H1 (cell line): ENCODE measurements around the gene TPPP2. TPM values are rescaled to one million over a fixed set of nuclear protein-coding genes. Genes with fewer than 3 reads are reported as not detected.

Experiments
- CTCF ChIA-PET: fragments of 300-600 bp; sonication (Branson Sonifier 250); formaldehyde crosslinking; loops from one replicate; lab custom pipeline; 2021; ENCODE audit not compliant: partially characterized antibody; lab: Charles Lee
- POLR2A ChIA-PET: fragments of 300-600 bp; sonication (Branson Sonifier 250); formaldehyde crosslinking; loops from one replicate; lab custom pipeline; 2021; ENCODE audit warnings: inconsistent platforms; ENCODE audit not compliant: partially characterized antibody; lab: Charles Lee
- DNase-seq, 2 experiments: peaks; one replicate each; pipeline versions ENCODE4 v3.0.0 to v3.0.0-alpha.2; 2010 to 2022; ENCODE audit warnings: low spot score in 2 of 2, low read depth in 1 of 2, mixed read lengths in 1 of 2
- FAIRE-seq: peaks from 2 replicates; lab custom pipeline; 2011; peaks lifted over from hg19 to GRCh38; lab: Jason Lieb, UNC
- H2AFZ ChIP-seq: 2 replicates; pipeline ENCODE4 v1.8.1; 2012; ENCODE audit warnings: low read length, inconsistent platforms
- H2AK5ac ChIP-seq: 2 replicates; pipeline ENCODE4 v1.6.1; 2013; ENCODE audit warnings: low read depth, low read length
- H2BK120ac ChIP-seq: replicated peaks from 2 replicates; pipeline ENCODE3; 2013; ENCODE audit warnings: low read depth, low read length, inconsistent platforms
- H2BK12ac ChIP-seq: 2 replicates; pipeline ENCODE4 v1.6.1; 2013; ENCODE audit warnings: low read depth, low read length
- H2BK15ac ChIP-seq: 2 replicates; pipeline ENCODE4 v1.6.1; 2013; ENCODE audit warnings: low read length
- H2BK20ac ChIP-seq: 2 replicates; pipeline ENCODE4 v1.6.1; 2013; ENCODE audit warnings: low read length
- H2BK5ac ChIP-seq: 2 replicates; pipeline ENCODE4 v1.6.1; 2013; ENCODE audit warnings: low read depth, low read length
- H3K14ac ChIP-seq: 2 replicates; pipeline ENCODE4 v1.6.1; 2013; ENCODE audit warnings: inconsistent platforms; ENCODE audit not compliant: insufficient read length
- H3K18ac ChIP-seq: 2 replicates; pipeline ENCODE4 v1.6.1; 2013; ENCODE audit warnings: low read length; ENCODE audit errors: extremely low read depth
- H3K23ac ChIP-seq: 2 replicates; pipeline ENCODE4 v1.6.1; 2013; ENCODE audit warnings: inconsistent platforms; ENCODE audit not compliant: insufficient read length
- H3K23me2 ChIP-seq: 2 replicates; pipeline ENCODE4 v1.6.1; 2013; ENCODE audit warnings: low read depth, low read length
- H3K27ac ChIP-seq: 2 replicates; pipeline ENCODE4 v1.6.1; 2011; ENCODE audit warnings: low read depth, low read length, inconsistent platforms
- H3K27me3 ChIP-seq, 4 experiments: replicated peaks in 1 of 4; 1 replicate in 1 of 4; 2 replicates in 3 of 4; pipeline versions ENCODE4 v1.6.1 to v1.8.1; 2011 to 2013; ENCODE audit warnings: low read length in 3 of 4, mild to moderate bottlenecking in 3 of 4, inconsistent platforms in 2 of 4, mixed read lengths in 2 of 4, moderate library complexity in 1 of 4; ENCODE audit not compliant: control insufficient read depth in 3 of 4, insufficient read depth in 3 of 4; ENCODE audit errors: extremely low read depth in 1 of 4
- H3K36me3 ChIP-seq, 4 experiments: 2 replicates each; pipeline versions ENCODE4 v1.6.1 to v1.8.1; 2011 to 2013; ENCODE audit warnings: mild to moderate bottlenecking in 4 of 4, low read length in 3 of 4, moderate library complexity in 2 of 4, control low read depth in 1 of 4, inconsistent platforms in 1 of 4; ENCODE audit not compliant: insufficient read depth in 4 of 4, control insufficient read depth in 2 of 4
- H3K4ac ChIP-seq: replicated peaks from 2 replicates; pipeline ENCODE3; 2013; ENCODE audit warnings: low read length, low read depth, mixed read lengths, inconsistent platforms; ENCODE audit not compliant: insufficient read length
- H3K4me1 ChIP-seq, 4 experiments: replicated peaks in 1 of 4; 1 replicate in 1 of 4; 2 replicates in 3 of 4; pipeline versions ENCODE4 v1.6.1 to v1.8.1; 2011 to 2013; ENCODE audit warnings: low read length in 3 of 4, inconsistent platforms in 2 of 4, mixed read lengths in 1 of 4; ENCODE audit not compliant: insufficient read depth in 4 of 4, control insufficient read depth in 3 of 4
- H3K4me2 ChIP-seq, 2 experiments: 2 replicates each; pipeline versions ENCODE4 v1.6.1 to v1.8.1; 2011 to 2013; ENCODE audit warnings: low read depth in 2 of 2, low read length in 2 of 2, control low read depth in 1 of 2, inconsistent platforms in 1 of 2, mild to moderate bottlenecking in 1 of 2; ENCODE audit not compliant: insufficient read depth in 1 of 2
- H3K4me3 ChIP-seq, 4 experiments: fragments of 200-600, 300-600 bp in 1 of 4; sonication (generic), shearing (Covaris generic), sonication (Bioruptor Twin) in 1 of 4; 2 replicates each; pipeline versions ENCODE4 v1.5.1 to v1.8.1; 2011 to 2016; ENCODE audit warnings: low read length in 4 of 4, low read depth in 3 of 4, control low read depth in 2 of 4, inconsistent platforms in 2 of 4, mild to moderate bottlenecking in 2 of 4, mixed read lengths in 1 of 4, moderate library complexity in 1 of 4; ENCODE audit not compliant: insufficient read depth in 2 of 4; ENCODE audit errors: extremely low read depth in 1 of 4
- H3K56ac ChIP-seq: replicated peaks from 2 replicates; pipeline ENCODE3; 2013; ENCODE audit warnings: low read depth, mild to moderate bottlenecking, mixed read lengths, low read length, inconsistent platforms; ENCODE audit not compliant: insufficient read length
- H3K79me1 ChIP-seq: 2 replicates; pipeline ENCODE4 v1.6.1; 2013; ENCODE audit warnings: low read depth, low read length, control low read depth
- H3K79me2 ChIP-seq, 2 experiments: 2 replicates each; pipeline versions ENCODE4 v1.6.1 to v1.8.1; 2012 to 2013; ENCODE audit warnings: low read length in 2 of 2, mild to moderate bottlenecking in 2 of 2, inconsistent platforms in 1 of 2; ENCODE audit not compliant: insufficient read depth in 2 of 2, control insufficient read depth in 1 of 2
- H3K9ac ChIP-seq, 4 experiments: replicated peaks in 1 of 4; 1 replicate in 1 of 4; 2 replicates in 3 of 4; pipeline versions ENCODE4 v1.6.1 to v1.8.1; 2011 to 2013; ENCODE audit warnings: low read depth in 3 of 4, low read length in 3 of 4, control low read depth in 2 of 4, mild to moderate bottlenecking in 2 of 4, moderate library complexity in 2 of 4, inconsistent platforms in 1 of 4; ENCODE audit errors: extremely low read depth in 1 of 4
- H3K9me3 ChIP-seq, 2 experiments: 2 replicates each; pipeline versions ENCODE4 v1.6.1 to v1.8.1; 2012 to 2013; ENCODE audit warnings: mild to moderate bottlenecking in 2 of 2, moderate library complexity in 2 of 2, control low read depth in 1 of 2, inconsistent platforms in 1 of 2, low read depth in 1 of 2, low read length in 1 of 2, mixed read lengths in 1 of 2; ENCODE audit not compliant: insufficient read depth in 2 of 2
- H4K20me1 ChIP-seq, 2 experiments: replicated peaks in 1 of 2; 2 replicates each; pipeline versions ENCODE3 to v1.8.1; 2011 to 2013; ENCODE audit warnings: inconsistent platforms in 2 of 2, low read length in 2 of 2, mild to moderate bottlenecking in 1 of 2; ENCODE audit not compliant: insufficient read depth in 2 of 2, control insufficient read depth in 1 of 2
- H4K5ac ChIP-seq: 2 replicates; pipeline ENCODE4 v1.6.1; 2013; ENCODE audit warnings: low read length, low read depth, mixed read lengths, inconsistent platforms; ENCODE audit not compliant: insufficient read length
- H4K8ac ChIP-seq: 2 replicates; pipeline ENCODE4 v1.8.0; 2013; ENCODE audit warnings: mild to moderate bottlenecking, moderate library complexity, low read length, inconsistent platforms; ENCODE audit not compliant: insufficient read depth; ENCODE audit errors: extremely low read depth
- H4K91ac ChIP-seq: replicated peaks from 2 replicates; pipeline ENCODE3; 2013; ENCODE audit warnings: low read length, mixed read lengths, inconsistent platforms; ENCODE audit not compliant: insufficient read length
- EZH2 ChIP-seq: fragments of 200-600 bp; sonication (generic); IDR thresholded peaks from 2 replicates; pipeline ENCODE4 v1.7.1; 2012; ENCODE audit warnings: low read depth, mild to moderate bottlenecking, moderate library complexity, low read length, inconsistent platforms; ENCODE audit not compliant: severe bottlenecking
- HDAC6 ChIP-seq: IDR thresholded peaks from one replicate; pipeline ENCODE4 v1.7.1; 2012; ENCODE audit warnings: low read depth, mild to moderate bottlenecking, inconsistent platforms, low read length, moderate library complexity
- POLR2A ChIP-seq, 2 experiments: IDR thresholded peaks; 1 replicate in 1 of 2; 2 replicates in 1 of 2; pipeline ENCODE4 v1.6.1; 2011; ENCODE audit warnings: low read depth in 2 of 2, low read length in 2 of 2, mild to moderate bottlenecking in 2 of 2; ENCODE audit errors: control extremely low read depth in 1 of 2
- RAD21 ChIP-seq, 2 experiments: IDR thresholded peaks in 1 of 2; conservative IDR thresholded peaks in 1 of 2; 2 replicates each; pipeline ENCODE4 v1.6.1; 2011; ENCODE audit warnings: low read depth in 2 of 2, low read length in 2 of 2, improper control_type of control experiment in 1 of 2, inconsistent platforms in 1 of 2, mild to moderate bottlenecking in 1 of 2, moderate library complexity in 1 of 2
- WGBS, 2 experiments: shearing (Covaris generic) in 1 of 2; methylation state at CpG; one replicate each; pipeline versions ENCODE4 v1.1.6 to v1.1.7; 2013 to 2015; ENCODE audit warnings: low lambda C conversion rate in 2 of 2, mixed read lengths in 2 of 2, inconsistent platforms in 1 of 2, low coverage in 1 of 2, missing lambda C conversion rate in 1 of 2; ENCODE audit not compliant: insufficient replicate concordance in 2 of 2, insufficient coverage in 1 of 2, insufficient read length in 1 of 2; ENCODE audit errors: extremely low coverage in 1 of 2, missing lambda C conversion rate in 1 of 2; 5-methylcytosine and 5-hydroxymethylcytosine counted together
- polyA plus RNA-seq, 7 experiments: library from polyadenylated mRNA; depleted of rRNA in 3 of 7; stranded (reverse) in 5 of 7; unstranded in 2 of 7; fragments of >200 nt in 5 of 7; fragments of 200-250 nt in 2 of 7; gene quantifications; 1 replicate in 5 of 7; 2 replicates in 1 of 7; 4 replicates in 1 of 7; pipeline versions ENCODE4 v1.2.1 to v1.2.3, GENCODE V29; 2011 to 2013; ENCODE audit warnings: missing spikeins in 2 of 7, mixed read lengths in 2 of 7
- total RNA-seq: library from RNA; stranded (reverse); fragmentation: NEBNext Ultra II Directional; extraction: Animal tissue kit (Norgen Biotek cat#: 25700); gene quantifications from 2 replicates; pipeline ENCODE4 v1.2.1, GENCODE V29; 2021

Gene TPPP2
- total and polyA plus RNA-seq, 2 of the 8 experiments (the other 6 are each of a cell fraction or from before 2014, with no cell fraction given): not detected

- H3K4me2 ChIP-seq: no peak overlapping the region
- TF ChIP-seq EZH2 (no peak), RAD21 (IDR thresholded peaks at IDR 0.05 in 1 of 2, conservative IDR thresholded peaks at IDR 0.05 in 1 of 2; ENCODE audit: low read depth in 2 of 2, low read length in 2 of 2) (no peak), POLR2A (IDR thresholded peaks at IDR 0.05; ENCODE audit: control extremely low read depth in 1 of 2, low read depth in 2 of 2, low read length in 2 of 2) (no peak), HDAC6 (no peak)
- TF ChIP-seq, all 59 proteins: peak for 0
- DNase-seq (no peak), FAIRE-seq (no peak)
- H3K18ac ChIP-seq: no peak overlapping the region
- H3K79me1 ChIP-seq: no peaks in the 10 kb centered on the region
- POLR2A ChIA-PET: interaction anchor here (0.8 to 1.5 kb wide), 5 partner anchors 15 to 69 kb away, joined by 3 to 5 read pairs (median 3); no protein-coding TSS in a partner anchor
- H2BK5ac ChIP-seq: no peak overlapping the region
- H4K20me1 ChIP-seq: no peaks in the 10 kb centered on the region
- peaks cover 6% of the 10 kb centered on the region; the same call in 1 of the 2 replicates for H3K23me2 ChIP-seq
- H2BK120ac ChIP-seq: no peak overlapping the region
- H3K36me3 ChIP-seq: peaks cover 0 to 5% (median under 1%) of the 10 kb centered on the region in 4 experiments; a peak in 3 of 8 replicates
- H3K9ac ChIP-seq: no peak overlapping the region
- no peak overlapping the region for H3K4me3 ChIP-seq
- no peak overlapping the region for H3K14ac ChIP-seq
- no peak overlapping the region for H4K8ac ChIP-seq
- no peak overlapping the region for H2BK12ac ChIP-seq
- H2BK15ac ChIP-seq: no peak overlapping the region
- H3K4ac ChIP-seq: no peak overlapping the region
- 80% methylated on average over 1 of the region's 1 CpG; no CpG with 5 or more reads in 1 of the 2 experiments for WGBS, 2 experiments
- no peaks in the 10 kb centered on the region for H3K9me3 ChIP-seq
- no peak overlapping the region for H2AK5ac ChIP-seq
- H3K27me3 ChIP-seq: peaks cover 2 to 17% (median 17%) of the 10 kb centered on the region in 4 experiments; a peak in 6 of 7 replicates
- no peak overlapping the region for H2AFZ ChIP-seq
- peaks cover 6 to 16% (median 10%) of the 10 kb centered on the region in 4 experiments for H3K4me1 ChIP-seq
- no peak overlapping the region for H3K56ac ChIP-seq
- no peak overlapping the region for H4K91ac ChIP-seq
- no peak overlapping the region for H3K23ac ChIP-seq
- CTCF ChIA-PET: interaction anchor here (0.6 to 16.1 kb wide), 11 partner anchors 13 to 200 kb away, joined by 3 to 371 read pairs (median 6); partner anchors contain the start of genes ARHGEF40 and RNASE7
- no peak overlapping the region for H2BK20ac ChIP-seq
- no peak overlapping the region for H4K5ac ChIP-seq
- H3K79me2 ChIP-seq: no peaks in the 10 kb centered on the region
- no peak overlapping the region for H3K27ac ChIP-seq
Observed at GRCh38 chr14:21019366-21019765, 10.7 kb upstream of the TPPP2 start.
